Measurements from ENCODE around the gene FLT4. TPM values are rescaled to one million over a fixed set of nuclear protein-coding genes. Genes with fewer than 3 reads are reported as not detected.
A peak's percentile ranks its signal among the peaks of the same experiment; 100 is the strongest.
"Not testable (repeated sequence)": the region's sequence is repeated elsewhere in the genome, so short reads cannot be mapped to it uniquely, and the experiment has no call there.

The FLT4 gene
- total RNA-seq, result 7.7 TPM

GRCh38 chr5:180649297-180650039 is at the start of gene FLT4:
FLT4 (minus strand) TSS chr5:180649600; CDS start chr5:180649545, 55 bp downstream.
- peak; percentile 44 for DNase-seq (ENCODE audit: low spot score)

GRCh38 chr5:180699042-180699441 is 49.6 kb upstream of the FLT4 start:
- ATAC-seq, result no peak
- DNase-seq (ENCODE audit: low spot score), result no peak

More at GRCh38 chr5:180649297-180650039, at the start of gene FLT4:
- peak; percentile 44 for ATAC-seq

GRCh38 chr5:180696116-180696515 is 46.7 kb upstream of the FLT4 start:
- DNase-seq (ENCODE audit: low spot score), result no peak
- no peak for ATAC-seq

GRCh38 chr5:180692429-180692828 is 43.0 kb upstream of the FLT4 start:
- no peak for ATAC-seq

GRCh38 chr5:180691046-180691445 is 41.6 kb upstream of the FLT4 start:
- no peak for ATAC-seq
- DNase-seq (ENCODE audit: low spot score), result no peak

More at GRCh38 chr5:180692429-180692828, 43.0 kb upstream of the FLT4 start:
- no peak for DNase-seq (ENCODE audit: low spot score)

GRCh38 chr5:180690562-180690961 is 41.2 kb upstream of the FLT4 start:
- ATAC-seq, result no peak

GRCh38 chr5:180689775-180690174 is 40.4 kb upstream of the FLT4 start:
- ATAC-seq, result no peak
- no peak for DNase-seq (ENCODE audit: low spot score)

More at GRCh38 chr5:180690562-180690961, 41.2 kb upstream of the FLT4 start:
- no peak for DNase-seq (ENCODE audit: low spot score)

GRCh38 chr5:180689071-180689694 is 39.8 kb upstream of the FLT4 start:
- DNase-seq (ENCODE audit: low spot score), result no peak
- ATAC-seq, result no peak

GRCh38 chr5:180688330-180689070 is 39.1 kb upstream of the FLT4 start:
- ATAC-seq (no peak), DNase-seq (ENCODE audit: low spot score) (no peak)

GRCh38 chr5:180686799-180687198 is 37.4 kb upstream of the FLT4 start:
- not testable (repeated sequence) for DNase-seq (ENCODE audit: low spot score); ATAC-seq

GRCh38 chr5:180684623-180685161 is 35.3 kb upstream of the FLT4 start:
- ATAC-seq (no peak), DNase-seq (ENCODE audit: low spot score) (no peak)

- no peak for ATAC-seq
- no peak for DNase-seq (ENCODE audit: low spot score)
Measured at GRCh38 chr5:180683220-180683922, 34.0 kb upstream of the FLT4 start.

GRCh38 chr5:180682560-180682959 is 33.2 kb upstream of the FLT4 start:
- no peak for ATAC-seq
- DNase-seq (ENCODE audit: low spot score), result no peak

- ATAC-seq, result not testable (repeated sequence)
Measured at GRCh38 chr5:180682008-180682407, 32.6 kb upstream of the FLT4 start.

GRCh38 chr5:180678319-180678718 is 28.9 kb upstream of the FLT4 start:
- DNase-seq (ENCODE audit: low spot score); ATAC-seq: not testable (repeated sequence)

More at GRCh38 chr5:180682008-180682407, 32.6 kb upstream of the FLT4 start:
- DNase-seq (ENCODE audit: low spot score), result not testable (repeated sequence)

GRCh38 chr5:180675036-180675635 is 25.7 kb upstream of the FLT4 start:
- DNase-seq (ENCODE audit: low spot score) (no peak), ATAC-seq (no peak)

- DNase-seq (ENCODE audit: low spot score); ATAC-seq: not testable (repeated sequence)
Measured at GRCh38 chr5:180674090-180674475, 24.7 kb upstream of the FLT4 start.

GRCh38 chr5:180673371-180674089 is 24.1 kb upstream of the FLT4 start:
- ATAC-seq (no peak), DNase-seq (ENCODE audit: low spot score) (no peak)

GRCh38 chr5:180671958-180672524 is 22.6 kb upstream of the FLT4 start:
- ATAC-seq, result not testable (repeated sequence)

More at GRCh38 chr5:180671958-180672524, 22.6 kb upstream of the FLT4 start:
- DNase-seq (ENCODE audit: low spot score), result not testable (repeated sequence)

All from left lobe of liver (tissue), 2 donors.